ENCODE results near the gene ST7L.

DNA sequence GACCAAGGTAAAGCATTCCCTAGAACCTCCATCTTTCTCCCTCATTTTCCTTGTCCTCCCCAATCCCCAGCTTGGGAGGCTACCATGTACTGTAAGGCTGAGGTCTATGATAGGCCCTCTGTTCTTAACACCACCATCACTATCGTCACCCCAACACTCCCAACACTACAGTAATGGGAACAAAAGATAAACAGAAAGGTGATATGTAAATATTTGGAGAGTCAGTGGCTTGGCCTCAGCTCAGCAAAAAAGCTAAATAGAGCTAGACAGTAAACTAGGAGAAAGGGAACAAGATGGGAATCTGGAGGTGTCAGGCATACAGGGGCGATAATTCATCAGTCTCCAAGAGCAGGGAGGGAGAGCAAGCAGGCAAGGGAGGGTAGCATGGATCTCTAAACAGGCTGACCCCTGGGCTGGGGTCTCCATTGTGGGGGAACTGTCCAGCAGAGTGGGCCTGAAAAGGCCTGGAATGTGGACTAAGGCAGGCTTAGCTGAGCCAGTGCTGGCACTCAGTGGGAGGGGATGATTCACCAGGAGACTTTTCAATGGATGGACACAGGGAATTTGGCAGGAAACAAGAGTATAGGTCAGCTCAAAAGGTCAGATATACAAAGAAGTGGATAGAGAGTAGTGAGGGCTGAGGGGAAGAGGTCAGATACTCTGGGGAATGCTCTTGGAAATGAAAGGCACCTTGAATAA is 103.5 kb downstream of the ST7L start:
- TF ChIP-seq, protein P1, sequence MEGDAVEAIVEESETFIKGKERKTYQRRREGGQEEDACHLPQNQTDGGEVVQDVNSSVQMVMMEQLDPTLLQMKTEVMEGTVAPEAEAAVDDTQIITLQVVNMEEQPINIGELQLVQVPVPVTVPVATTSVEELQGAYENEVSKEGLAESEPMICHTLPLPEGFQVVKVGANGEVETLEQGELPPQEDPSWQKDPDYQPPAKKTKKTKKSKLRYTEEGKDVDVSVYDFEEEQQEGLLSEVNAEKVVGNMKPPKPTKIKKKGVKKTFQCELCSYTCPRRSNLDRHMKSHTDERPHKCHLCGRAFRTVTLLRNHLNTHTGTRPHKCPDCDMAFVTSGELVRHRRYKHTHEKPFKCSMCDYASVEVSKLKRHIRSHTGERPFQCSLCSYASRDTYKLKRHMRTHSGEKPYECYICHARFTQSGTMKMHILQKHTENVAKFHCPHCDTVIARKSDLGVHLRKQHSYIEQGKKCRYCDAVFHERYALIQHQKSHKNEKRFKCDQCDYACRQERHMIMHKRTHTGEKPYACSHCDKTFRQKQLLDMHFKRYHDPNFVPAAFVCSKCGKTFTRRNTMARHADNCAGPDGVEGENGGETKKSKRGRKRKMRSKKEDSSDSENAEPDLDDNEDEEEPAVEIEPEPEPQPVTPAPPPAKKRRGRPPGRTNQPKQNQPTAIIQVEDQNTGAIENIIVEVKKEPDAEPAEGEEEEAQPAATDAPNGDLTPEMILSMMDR (IDR thresholded peaks at IDR 0.05; ENCODE audit: poor library complexity): no peak
- no peak for TF ChIP-seq EZH2phosphoT487 (IDR thresholded peaks at IDR 0.05; ENCODE audit: low read depth, severe bottlenecking, unreplicated experiment)
